T-cell (primary cell): ENCODE results near the gene PSD. TPM values are rescaled to one million over a fixed set of nuclear protein-coding genes. Genes with fewer than 3 reads are reported as not detected.

Experiments used
- ATAC-seq, 4 experiments: fragments of 200-7000 bp in 3 of 4; fragments of 150-1000 bp in 1 of 4; cut with Tn5 transposase; replicated peaks in 1 of 4; 1 replicate in 3 of 4; 2 replicates in 1 of 4; pipeline ENCODE4 v1.10.0; 2021; ENCODE audit warnings: moderate library complexity in 3 of 4, mild to moderate bottlenecking in 2 of 4, moderate number of reproducible peaks in 1 of 4
- CTCF ChIA-PET, 2 donors: fragments of 300-600 bp; sonication (Branson Sonifier 250); formaldehyde crosslinking; loops; one replicate each; lab custom pipeline; 2022; ENCODE audit warnings: antibody characterized with exemption in 2 of 2; lab: Charles Lee
- POLR2A ChIA-PET, 2 donors: fragments of 300-600 bp; sonication (Branson Sonifier 250); formaldehyde crosslinking; loops; one replicate each; lab custom pipeline; 2022; ENCODE audit warnings: antibody characterized with exemption in 2 of 2; lab: Charles Lee
- DNase-seq, 35 experiments: peaks; one replicate each; pipeline versions ENCODE4 v3.0.0 to v3.0.0-alpha.2; 2013 to 2023
- H3K27ac ChIP-seq: one replicate; pipeline ENCODE4 v1.5.1; 2013; ENCODE audit warnings: low read length
- H3K27me3 ChIP-seq, 2 experiments: replicated peaks in 1 of 2; 1 replicate in 1 of 2; 2 replicates in 1 of 2; pipeline versions ENCODE4 v1.6.1 to v1.7.0; 2013; ENCODE audit warnings: low read length in 1 of 2, mixed read lengths in 1 of 2; ENCODE audit not compliant: control insufficient read depth in 2 of 2, insufficient read depth in 2 of 2; ENCODE audit errors: extremely low read depth in 1 of 2
- H3K36me3 ChIP-seq, 2 donors: 1 replicate in 1 of 2; 2 replicates in 1 of 2; pipeline versions ENCODE4 v1.6.1 to v1.7.0; 2013; ENCODE audit warnings: low read length in 1 of 2; ENCODE audit not compliant: control insufficient read depth in 2 of 2, insufficient read depth in 1 of 2; ENCODE audit errors: extremely low read depth in 1 of 2
- H3K4me1 ChIP-seq, 2 experiments: 1 replicate in 1 of 2; 2 replicates in 1 of 2; pipeline versions ENCODE4 v1.6.1 to v1.7.0; 2013; ENCODE audit warnings: low read length in 2 of 2, mixed read lengths in 1 of 2; ENCODE audit not compliant: insufficient read depth in 2 of 2, control insufficient read depth in 1 of 2; ENCODE audit errors: extremely low read depth in 1 of 2
- H3K4me3 ChIP-seq, 2 donors: 1 replicate in 1 of 2; 2 replicates in 1 of 2; pipeline versions ENCODE4 v1.5.1 to v1.7.0; 2013; ENCODE audit warnings: mild to moderate bottlenecking in 2 of 2, low read length in 1 of 2, moderate library complexity in 1 of 2; ENCODE audit not compliant: control insufficient read depth in 1 of 2; ENCODE audit errors: extremely low read depth in 1 of 2
- H3K9me3 ChIP-seq: 2 replicates; pipeline ENCODE4 v1.7.0; 2013
- H3K27ac Mint-ChIP-seq, 2 donors: one replicate each; pipeline ENCODE4 v1.8.0; 2020 to 2021; ENCODE audit warnings: mild to moderate bottlenecking in 2 of 2, mixed read lengths in 2 of 2
- H3K27me3 Mint-ChIP-seq, 2 donors: one replicate each; pipeline ENCODE4 v1.8.0; 2021 to 2022; ENCODE audit warnings: mixed read lengths in 2 of 2
- H3K36me3 Mint-ChIP-seq: one replicate; pipeline ENCODE4 v1.8.0; 2021; ENCODE audit warnings: mixed read lengths
- H3K4me1 Mint-ChIP-seq, 3 donors: one replicate each; pipeline ENCODE4 v1.8.0; 2020 to 2022; ENCODE audit warnings: mixed read lengths in 3 of 3, mild to moderate bottlenecking in 1 of 3
- H3K4me3 Mint-ChIP-seq, 3 donors: one replicate each; pipeline ENCODE4 v1.8.0; 2020 to 2022; ENCODE audit warnings: mild to moderate bottlenecking in 3 of 3, mixed read lengths in 3 of 3, moderate library complexity in 3 of 3
- H3K9me3 Mint-ChIP-seq, 3 donors: one replicate each; pipeline ENCODE4 v1.8.0; 2020 to 2022; ENCODE audit warnings: mixed read lengths in 3 of 3
- WGBS: methylation state at CpG from one replicate; pipeline ENCODE4 v1.1.5; 2013; ENCODE audit warnings: missing lambda C conversion rate; ENCODE audit not compliant: insufficient coverage; 5-methylcytosine and 5-hydroxymethylcytosine counted together
- total RNA-seq, 35 experiments: library from RNA in 6 of 35; stranded (reverse) in 6 of 35; fragments of 120-200 nt in 1 of 35; gene quantifications; one replicate each; pipeline versions ENCODE4 v1.2.1 to v1.2.4 and lab custom pipeline; 2013 to 2026

The PSD gene
- total RNA-seq, 5 donors from 2014 or later (not counting 1 experiment from before 2014, with no cell fraction given): 8.7 to 11.8 (median 8.8) TPM

DNA sequence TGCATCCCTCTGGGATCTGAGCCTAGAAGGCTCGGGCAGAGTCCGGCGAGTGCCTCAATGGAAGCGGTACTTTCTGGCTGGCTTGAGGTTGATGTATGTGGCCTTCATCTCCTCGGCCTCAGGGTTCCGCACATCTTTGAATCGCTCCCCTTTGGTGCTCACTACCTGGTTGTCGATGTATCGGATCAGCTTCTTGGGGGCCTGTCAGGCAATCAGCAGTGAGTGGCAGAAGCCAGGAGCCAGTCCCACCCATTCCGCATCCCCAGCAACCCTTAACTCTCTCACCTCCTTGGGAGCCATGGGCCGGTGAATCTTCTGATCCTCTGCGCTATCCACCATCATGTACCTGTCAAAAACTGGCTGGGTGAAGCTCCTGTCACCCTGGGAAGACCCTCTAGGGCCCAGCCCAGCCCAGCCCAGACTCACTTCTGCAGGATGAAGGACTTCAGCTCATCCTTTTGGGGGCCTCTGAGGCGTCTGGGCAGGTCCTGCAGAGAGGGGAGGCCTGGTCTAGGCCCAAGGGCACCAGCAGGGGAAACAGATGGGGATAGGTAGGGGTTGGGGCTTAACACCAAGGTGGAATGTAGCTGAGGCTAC lies 4.9 kb upstream of the PSD start:
- WGBS: 95% methylated on average over 13 of the region's 13 CpGs
- Histone ChIP-seq H3K36me3 (peaks cover 8 to 12% of the 10 kb centered on the region in 2 donors), H3K27me3 (peaks cover under 1 to 8% of the 10 kb centered on the region in 2 experiments), H3K4me3 (no peak overlapping the region), H3K27ac (no peak overlapping the region), H3K9me3 (no peaks in the 10 kb centered on the region), H3K4me1 (peaks cover 21 to 41% of the 10 kb centered on the region in 2 experiments)
- Mint-ChIP-seq H3K4me1 (peaks cover 32 to 47% (median 40%) of the 10 kb centered on the region in 3 donors), H3K4me3 (peak overlapping the region in 2 of 3 donors; percentile 25 to 98), H3K27ac (peak overlapping the region in 1 of 2 donors; percentile 61), H3K9me3 (no peaks in the 10 kb centered on the region), H3K27me3 (peaks cover 0 to 5% of the 10 kb centered on the region in 2 donors), H3K36me3 (no peaks in the 10 kb centered on the region)
- no peak for DNase-seq
- ChIA-PET CTCF (interaction anchor here in 1 of 2 donors (0.9 to 1.6 kb wide), 3 partner anchors 9 to 55 kb away, joined by 3 to 6 read pairs (median 4); partner anchors contain the start of gene CUEDC2), POLR2A (interaction anchor here (0.5 to 0.6 kb wide), 2 partner anchors 193 to 365 kb away, joined by 3 to 6 read pairs; no protein-coding TSS in a partner anchor)
- ATAC-seq: no peak

DNA sequence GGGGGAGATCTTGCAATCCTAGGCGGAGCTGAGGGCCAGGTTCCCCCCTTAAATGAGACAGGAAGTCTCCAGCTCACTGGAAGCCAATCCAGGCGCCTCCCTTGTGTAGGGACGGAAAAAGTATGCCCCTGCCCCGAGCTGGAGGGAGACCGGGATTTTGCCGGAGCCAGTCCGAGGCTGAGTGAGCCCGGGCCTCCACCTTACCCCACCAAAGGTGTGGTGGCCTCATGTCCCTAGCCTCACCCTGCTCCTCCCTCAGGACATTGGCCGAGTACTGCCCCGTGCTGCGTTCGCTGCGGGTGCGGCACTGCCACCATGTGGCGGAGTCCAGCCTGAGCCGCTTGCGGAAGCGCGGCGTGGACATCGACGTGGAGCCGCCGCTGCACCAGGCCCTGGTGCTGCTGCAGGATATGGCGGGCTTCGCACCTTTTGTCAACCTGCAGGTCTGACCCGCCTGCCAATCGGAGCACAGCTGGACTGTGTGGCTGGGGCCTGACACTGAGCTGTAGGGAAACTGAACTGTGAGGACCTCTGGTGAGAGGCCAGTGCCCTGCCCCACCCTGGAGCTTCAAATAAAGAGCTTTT lies 4.1 kb upstream of the PSD start:
- Histone ChIP-seq H3K27ac (peak overlapping the region; percentile 50), H3K36me3 (peaks cover 8 to 12% of the 10 kb centered on the region in 2 donors), H3K27me3 (peaks cover 5 to 17% of the 10 kb centered on the region in 2 experiments), H3K9me3 (no peaks in the 10 kb centered on the region), H3K4me1 (peaks cover 22 to 41% of the 10 kb centered on the region in 2 experiments), H3K4me3 (peak overlapping the region; percentile 63 to 84)
- Mint-ChIP-seq H3K27ac (peak overlapping the region; percentile 61 to 66), H3K4me1 (peaks cover 32 to 52% (median 40%) of the 10 kb centered on the region in 3 donors), H3K4me3 (peak overlapping the region; percentile 95 to 98 (median 95)), H3K9me3 (no peaks in the 10 kb centered on the region), H3K27me3 (peaks cover 7 to 13% of the 10 kb centered on the region in 2 donors), H3K36me3 (no peaks in the 10 kb centered on the region)
- no peak for ATAC-seq
- POLR2A ChIA-PET: interaction anchor here (0.5 to 1.5 kb wide), 6 partner anchors 8 to 364 kb away, joined by 3 to 6 read pairs (median 4); partner anchors contain the start of genes CUEDC2 (in 1 of the 2) and NFKB2 (in 1 of the 2)
- peak in 4 of 35 experiments; percentile 45 to 62 (median 53) for DNase-seq
- WGBS: 47% methylated on average over 23 of the region's 28 CpGs
- CTCF ChIA-PET: interaction anchor here (0.6 to 1.6 kb wide), 7 partner anchors 10 to 204 kb away, joined by 3 to 6 read pairs (median 3); partner anchors contain the start of gene CUEDC2 (in 1 of the 2)

DNA sequence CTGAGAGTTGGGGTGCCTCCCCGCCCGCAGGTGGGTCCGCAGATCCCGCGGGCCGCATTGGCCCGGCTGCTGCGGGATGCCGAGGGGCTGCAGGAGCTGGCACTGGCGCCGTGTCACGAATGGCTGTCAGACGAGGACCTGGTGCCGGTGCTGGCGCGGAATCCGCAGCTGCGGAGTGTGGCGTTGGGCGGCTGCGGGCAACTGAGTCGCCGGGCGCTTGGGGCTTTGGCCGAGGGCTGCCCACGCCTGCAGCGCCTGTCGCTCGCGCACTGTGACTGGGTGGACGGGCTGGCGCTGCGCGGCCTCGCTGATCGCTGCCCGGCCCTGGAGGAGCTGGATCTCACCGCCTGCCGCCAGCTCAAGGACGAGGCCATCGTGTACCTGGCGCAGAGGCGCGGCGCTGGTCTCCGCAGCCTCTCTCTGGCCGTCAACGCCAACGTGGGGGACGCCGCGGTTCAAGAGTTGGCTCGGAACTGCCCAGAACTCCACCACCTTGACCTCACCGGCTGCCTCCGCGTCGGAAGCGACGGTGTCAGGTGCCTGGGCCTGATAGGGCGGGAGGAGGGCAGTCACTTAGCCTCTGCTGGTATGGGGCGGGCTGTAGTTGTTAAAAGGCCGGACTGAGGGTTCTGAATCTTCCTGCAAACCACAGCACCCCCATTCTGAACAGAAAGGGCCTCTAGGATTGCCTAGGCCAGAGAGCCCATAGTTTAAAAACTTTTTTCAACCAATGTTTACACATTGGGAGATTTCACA lies 3.4 kb upstream of the PSD start:
- Histone ChIP-seq H3K4me1 (peaks cover 22 to 41% of the 10 kb centered on the region in 2 experiments), H3K36me3 (peaks cover 8 to 12% of the 10 kb centered on the region in 2 donors), H3K27me3 (peaks cover 5 to 24% of the 10 kb centered on the region in 2 experiments), H3K27ac (peak overlapping the region; percentile 71), H3K4me3 (peak overlapping the region; percentile 63 to 84), H3K9me3 (no peaks in the 10 kb centered on the region)
- Mint-ChIP-seq H3K4me1 (peaks cover 32 to 52% (median 40%) of the 10 kb centered on the region in 3 donors), H3K9me3 (no peaks in the 10 kb centered on the region), H3K27me3 (peaks cover 12 to 19% of the 10 kb centered on the region in 2 donors), H3K27ac (peak overlapping the region; percentile 66 to 95), H3K4me3 (peak overlapping the region; percentile 95 to 98 (median 95)), H3K36me3 (no peaks in the 10 kb centered on the region)
- peak; percentile 6 to 21 (median 7) for ATAC-seq
- CTCF ChIA-PET: interaction anchor here (0.6 to 1.2 kb wide), 5 partner anchors 11 to 292 kb away, joined by 3 to 5 read pairs (median 3); partner anchors contain the start of genes ARL3 (in 1 of the 2) and CUEDC2 (in 1 of the 2)
- POLR2A ChIA-PET: interaction anchor here (0.6 to 1.5 kb wide), 3 partner anchors 11 to 54 kb away, joined by 3 to 4 read pairs (median 4); partner anchors contain the start of genes CUEDC2 (in 1 of the 2) and NFKB2 (in 1 of the 2)
- 5% methylated on average over 52 of the region's 62 CpGs for WGBS
- peak in 1 of 35 experiments; percentile 52 for DNase-seq

DNA sequence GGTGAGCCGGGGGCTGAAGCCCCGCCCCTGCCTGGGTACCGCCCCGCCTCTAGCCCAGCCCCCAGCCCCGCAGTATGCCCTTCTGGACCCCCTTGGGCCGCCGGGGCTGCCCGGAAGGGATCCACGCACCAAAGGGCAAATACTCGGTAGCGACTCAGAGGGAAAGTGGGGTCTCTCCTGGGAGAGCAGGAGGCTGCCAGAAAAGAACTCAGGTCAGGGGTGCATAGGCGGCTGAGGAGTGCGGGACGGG lies 2.8 kb upstream of the PSD start:
- Mint-ChIP-seq H3K9me3 (no peaks in the 10 kb centered on the region), H3K27me3 (peaks cover 13 to 21% of the 10 kb centered on the region in 2 donors), H3K36me3 (no peaks in the 10 kb centered on the region), H3K27ac (peak overlapping the region; percentile 79 to 95), H3K4me1 (peaks cover 32 to 52% (median 40%) of the 10 kb centered on the region in 3 donors), H3K4me3 (peak overlapping the region; percentile 95 to 98 (median 95))
- WGBS: 0% methylated on average over 14 of the region's 14 CpGs
- ATAC-seq: no peak
- Histone ChIP-seq H3K27me3 (peaks cover 5 to 29% of the 10 kb centered on the region in 2 experiments), H3K9me3 (no peaks in the 10 kb centered on the region), H3K4me1 (peaks cover 22 to 41% of the 10 kb centered on the region in 2 experiments), H3K4me3 (peak overlapping the region; percentile 63 to 84), H3K36me3 (peaks cover 8 to 12% of the 10 kb centered on the region in 2 donors), H3K27ac (peak overlapping the region; percentile 71)
- no peak for DNase-seq
- CTCF ChIA-PET: interaction anchor here (0.7 to 1.2 kb wide), 3 partner anchors 11 to 293 kb away, joined by 3 read pairs; partner anchors contain the start of genes ARL3 (in 1 of the 2) and CUEDC2 (in 1 of the 2)
- POLR2A ChIA-PET: interaction anchor here in 1 of 2 donors (1.1 to 1.5 kb wide), 2 partner anchors 11 to 26 kb away, joined by 3 to 4 read pairs; partner anchors contain the start of genes CUEDC2 and NFKB2

DNA sequence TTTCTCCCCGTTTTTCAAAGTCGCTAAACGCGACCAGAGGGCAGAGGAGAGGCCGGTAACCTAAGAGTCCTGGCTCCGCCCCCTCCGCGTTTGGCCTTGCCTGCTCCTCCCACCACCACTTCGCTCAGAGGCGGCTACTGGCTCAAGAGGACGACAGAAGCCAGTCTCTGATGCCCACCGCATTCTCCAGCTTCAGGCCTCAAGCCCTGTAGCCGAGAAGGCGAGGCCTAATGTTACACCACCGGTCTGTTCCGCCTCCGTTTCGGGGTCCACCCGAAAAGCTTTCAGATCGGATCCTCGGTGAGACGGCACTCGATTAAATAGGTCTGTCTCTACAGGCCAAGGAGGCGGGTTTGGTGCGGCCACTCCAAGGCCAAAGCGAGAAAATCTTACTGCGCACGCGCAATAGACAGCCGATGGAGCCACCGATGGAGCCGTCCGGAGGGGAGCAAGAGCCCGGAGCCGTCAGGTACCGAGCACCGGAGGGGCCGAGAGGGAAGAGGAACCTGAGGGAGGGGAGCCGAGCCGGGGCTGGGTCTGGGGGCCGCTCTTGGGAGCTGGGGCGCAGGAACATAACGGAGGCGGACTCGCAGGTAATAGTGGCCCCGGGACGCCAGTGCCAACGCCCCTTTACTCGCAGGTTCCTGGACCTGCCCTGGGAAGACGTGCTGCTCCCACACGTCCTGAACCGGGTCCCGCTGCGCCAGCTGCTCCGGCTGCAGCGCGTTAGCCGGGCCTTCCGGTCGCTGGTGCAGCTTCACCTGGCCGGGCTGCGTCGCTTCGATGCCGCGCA lies 2.3 kb upstream of the PSD start, which contains the start of gene FBXL15:
FBXL15 (plus strand) TSS at position 123 of the 793 bp plus-strand sequence; CDS start at position 417, 294 bp downstream.
- ChIA-PET POLR2A (interaction anchor here in 1 of 2 donors (0.5 kb wide), 1 partner anchor 332 kb away, joined by 3 read pairs; no protein-coding TSS in a partner anchor), CTCF (interaction anchor here in 1 of 2 donors (0.7 to 1.2 kb wide), 5 partner anchors 12 to 293 kb away, joined by 3 to 4 read pairs (median 3); partner anchors contain the start of genes ARL3 and CUEDC2)
- Mint-ChIP-seq H3K4me1 (peaks cover 29 to 49% (median 40%) of the 10 kb centered on the region in 3 donors), H3K9me3 (no peaks in the 10 kb centered on the region), H3K4me3 (peak within 1 kb of the TSS; percentile 95 to 98 (median 95)), H3K27me3 (peaks cover 17 to 26% of the 10 kb centered on the region in 2 donors), H3K27ac (peak within 1 kb of the TSS; percentile 95 to 97), H3K36me3 (no peaks in the 10 kb centered on the region)
- H3K27me3 ChIP-seq: peaks cover 5 to 34% of the 10 kb centered on the region in 2 experiments
- H3K9me3 ChIP-seq: no peaks in the 10 kb centered on the region
- H3K36me3 ChIP-seq: peaks cover 8 to 12% of the 10 kb centered on the region in 2 donors
- ATAC-seq (peak; percentile 72 to 83 (median 78)), DNase-seq (peak; percentile 73 to 97 (median 83))
- peaks cover 22 to 41% of the 10 kb centered on the region in 2 experiments for H3K4me1 ChIP-seq
- H3K27ac ChIP-seq: peak within 1 kb of the TSS; percentile 71
- WGBS: 0% methylated on average over 65 of the region's 66 CpGs
- H3K4me3 ChIP-seq: peak within 1 kb of the TSS; percentile 63 to 84
